Adrenal gland (tissue), 5 donors: ENCODE data around the gene CNP.

Source experiments
- POLR2A ChIP-seq, 2 donors: fragments of 450-650 bp; IDR thresholded peaks; one replicate each; pipeline ENCODE4 v1.6.1; 2017; ENCODE audit warnings: antibody characterized with exemption in 2 of 2, mild to moderate bottlenecking in 2 of 2, moderate library complexity in 1 of 2
- TF ChIP-seq, protein P1 (sequence below), 6 experiments: fragments of 450-650 bp in 4 of 6; fragments of 200-600 bp in 2 of 6; sonication (generic) in 1 of 6; IDR thresholded peaks; 1 replicate in 5 of 6; 2 replicates in 1 of 6; pipeline versions ENCODE4 v1.5.1 to v1.8.0; 2016 to 2021; ENCODE audit warnings: antibody characterized with exemption in 6 of 6, mild to moderate bottlenecking in 2 of 6, moderate library complexity in 1 of 6
- donor health status: DM: no; HTN: no; CAD: no.

DNA sequence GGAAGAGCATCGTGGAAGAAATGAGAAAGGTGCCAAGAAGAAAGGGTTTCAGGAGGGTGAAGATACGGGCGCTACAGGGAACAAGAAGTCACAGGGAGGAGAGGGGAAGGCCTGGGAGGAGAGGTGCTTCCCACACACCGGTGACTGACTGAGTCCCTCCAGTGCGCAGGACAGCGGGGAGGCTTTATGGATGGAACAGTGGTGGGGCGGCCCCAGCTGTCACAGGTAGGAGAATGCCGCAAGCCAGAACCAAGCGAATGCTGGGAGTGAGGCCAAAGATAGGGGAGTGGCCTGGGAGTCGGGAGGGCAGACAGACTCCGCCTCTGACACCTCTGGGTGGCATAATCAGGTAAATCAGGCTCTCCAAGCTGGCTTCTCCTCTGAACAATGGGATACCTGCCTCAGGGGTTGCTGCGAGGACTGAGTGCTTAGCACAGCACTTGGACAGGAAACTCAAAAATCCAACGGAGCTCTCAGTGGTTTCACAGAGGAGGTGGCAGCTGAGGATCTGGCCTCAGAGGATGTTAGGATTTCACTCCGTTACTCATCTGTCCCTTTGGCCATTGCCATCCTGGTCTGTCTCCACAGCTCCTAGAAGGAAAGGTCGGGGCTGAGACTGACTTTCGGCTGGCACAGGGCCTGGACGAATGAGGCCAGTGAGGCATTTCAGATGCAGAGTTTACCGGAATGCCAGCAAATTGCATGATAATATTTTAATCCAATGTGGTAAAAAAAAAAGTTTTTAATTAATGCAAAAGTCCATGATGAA is 717 bp upstream of the CNP start:
- TF ChIP-seq, protein P1, sequence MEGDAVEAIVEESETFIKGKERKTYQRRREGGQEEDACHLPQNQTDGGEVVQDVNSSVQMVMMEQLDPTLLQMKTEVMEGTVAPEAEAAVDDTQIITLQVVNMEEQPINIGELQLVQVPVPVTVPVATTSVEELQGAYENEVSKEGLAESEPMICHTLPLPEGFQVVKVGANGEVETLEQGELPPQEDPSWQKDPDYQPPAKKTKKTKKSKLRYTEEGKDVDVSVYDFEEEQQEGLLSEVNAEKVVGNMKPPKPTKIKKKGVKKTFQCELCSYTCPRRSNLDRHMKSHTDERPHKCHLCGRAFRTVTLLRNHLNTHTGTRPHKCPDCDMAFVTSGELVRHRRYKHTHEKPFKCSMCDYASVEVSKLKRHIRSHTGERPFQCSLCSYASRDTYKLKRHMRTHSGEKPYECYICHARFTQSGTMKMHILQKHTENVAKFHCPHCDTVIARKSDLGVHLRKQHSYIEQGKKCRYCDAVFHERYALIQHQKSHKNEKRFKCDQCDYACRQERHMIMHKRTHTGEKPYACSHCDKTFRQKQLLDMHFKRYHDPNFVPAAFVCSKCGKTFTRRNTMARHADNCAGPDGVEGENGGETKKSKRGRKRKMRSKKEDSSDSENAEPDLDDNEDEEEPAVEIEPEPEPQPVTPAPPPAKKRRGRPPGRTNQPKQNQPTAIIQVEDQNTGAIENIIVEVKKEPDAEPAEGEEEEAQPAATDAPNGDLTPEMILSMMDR (IDR thresholded peaks at IDR 0.05): no peak
- no peak for TF ChIP-seq POLR2A (IDR thresholded peaks at IDR 0.05)
